ENCODE data around the gene GIMAP1. TPM values are rescaled to one million over a fixed set of nuclear protein-coding genes. Genes with fewer than 3 reads are reported as not detected.
A peak's percentile ranks its signal among the peaks of the same experiment; 100 is the strongest.

The GIMAP1 gene
- total RNA-seq, 2 donors from 2014 or later: 0.99 to 3.9 TPM

- no peak overlapping the region for H3K4me3 ChIP-seq
- DNase-seq (no peak), ATAC-seq (no peak)
- intact Hi-C loops (cut with DNase I): no loop called here
- H3K27ac ChIP-seq: no peak overlapping the region
- TF ChIP-seq CTCF (IDR thresholded peaks at IDR 0.05) (peak in 5 of 7 experiments; percentile 11 to 55 (median 42)), POLR2A (IDR thresholded peaks at IDR 0.05) (no peak)
- H3K9me3 ChIP-seq: no peaks in the 10 kb centered on the region
- WGBS, 2 donors: 17 to 33% methylated on average over 1 of the region's 1 CpG
- no peaks in the 10 kb centered on the region for H3K27me3 ChIP-seq
- H3K36me3 ChIP-seq (replicated peaks in 1 of 2; ENCODE audit: insufficient read depth in 1 of 2, low read depth in 2 of 2): no peaks in the 10 kb centered on the region
- H3K4me1 ChIP-seq: peaks cover 6% of the 10 kb centered on the region
Measured at GRCh38 chr7:150756858-150757257, 40.4 kb downstream of the GIMAP1 start.

GRCh38 chr7:150759479-150759878, 43.1 kb downstream of the GIMAP1 start:
- Histone ChIP-seq H3K4me3 (no peak overlapping the region), H3K36me3 (replicated peaks in 1 of 2; ENCODE audit: insufficient read depth in 1 of 2, low read depth in 2 of 2) (no peaks in the 10 kb centered on the region), H3K27me3 (no peaks in the 10 kb centered on the region), H3K27ac (no peak overlapping the region), H3K4me1 (no peaks in the 10 kb centered on the region), H3K9me3 (no peaks in the 10 kb centered on the region)
- TF ChIP-seq CTCF (IDR thresholded peaks at IDR 0.05): no peak
- no peak for TF ChIP-seq POLR2A (IDR thresholded peaks at IDR 0.05)
- intact Hi-C loops (cut with DNase I): no loop called here
- no peak for ATAC-seq
- no peak for DNase-seq
- WGBS, 2 donors: 35 to 45% methylated on average over 1 of the region's 1 CpG

- ATAC-seq: no peak
- no peaks in the 10 kb centered on the region for H3K36me3 ChIP-seq (replicated peaks in 1 of 2; ENCODE audit: insufficient read depth in 1 of 2, low read depth in 2 of 2)
Measured at GRCh38 chr7:150766334-150766709, 49.9 kb downstream of the GIMAP1 start.

GRCh38 chr7:150769768-150770167, 53.4 kb downstream of the GIMAP1 start:
- ATAC-seq (no peak), DNase-seq (no peak)
- Histone ChIP-seq H3K4me1 (peaks cover 4% of the 10 kb centered on the region), H3K27me3 (no peaks in the 10 kb centered on the region), H3K4me3 (no peak overlapping the region), H3K36me3 (replicated peaks in 1 of 2; ENCODE audit: insufficient read depth in 1 of 2, low read depth in 2 of 2) (no peaks in the 10 kb centered on the region), H3K9me3 (peaks cover 0 to 3% (median 0%) of the 10 kb centered on the region in 3 donors), H3K27ac (no peak overlapping the region)
- WGBS, 2 donors: 71 to 74% methylated on average over 4 of the region's 4 CpGs
- TF ChIP-seq CTCF (IDR thresholded peaks at IDR 0.05) (no peak), POLR2A (IDR thresholded peaks at IDR 0.05) (no peak)
- intact Hi-C loops (cut with DNase I): no loop called here

More at GRCh38 chr7:150766334-150766709, 49.9 kb downstream of the GIMAP1 start:
- no peak for DNase-seq
- no peak overlapping the region for H3K4me3 ChIP-seq
- intact Hi-C loops (cut with DNase I): no loop called here
- peaks cover 4% of the 10 kb centered on the region for H3K4me1 ChIP-seq
- H3K9me3 ChIP-seq: peaks cover 0 to 3% (median 0%) of the 10 kb centered on the region in 3 donors
- no peak overlapping the region for H3K27ac ChIP-seq
- no peaks in the 10 kb centered on the region for H3K27me3 ChIP-seq
- TF ChIP-seq CTCF (IDR thresholded peaks at IDR 0.05) (no peak), POLR2A (IDR thresholded peaks at IDR 0.05) (no peak)

Other genes starting within 250 kb of the GIMAP1 start
- 1 to 10 TPM; 3.6 to 5.7 TPM for gene GIMAP7, start 201.7 kb upstream of the GIMAP1 start, total RNA-seq
- gene GIMAP4, start 149.2 kb upstream of the GIMAP1 start, total RNA-seq: 10 to 100 TPM in 1 of 2 donors, 1 to 10 TPM in 1; 8.2 to 13.0 TPM
- gene GIMAP6, start 84.2 kb upstream of the GIMAP1 start, total RNA-seq: 10 to 100 TPM in 1 of 2 donors, 1 to 10 TPM in 1; 8.6 to 10.6 TPM
- gene GIMAP2, start 30.9 kb upstream of the GIMAP1 start, total RNA-seq: 1 to 10 TPM in 1 of 2 donors, under 1 TPM in 1; 0.66 to 3.9 TPM
- 10 to 100 TPM in 1 of 2 donors, 1 to 10 TPM in 1; 5.3 to 11.9 TPM for gene GIMAP5, start 20.8 kb downstream of the GIMAP1 start, total RNA-seq
- gene TMEM176B, start 83.8 kb downstream of the GIMAP1 start, total RNA-seq: 10 to 100 TPM; 32.9 to 36.3 TPM
- gene TMEM176A, start 84.2 kb downstream of the GIMAP1 start, total RNA-seq: 10 to 100 TPM in 1 of 2 donors, 1 to 10 TPM in 1; 7.6 to 27.5 TPM
- gene AOC1, start 135.9 kb downstream of the GIMAP1 start, total RNA-seq: 1 to 10 TPM in 1 of 2 donors, not detected in 1; 1.6 TPM

Data from body of pancreas (tissue), 4 donors.